ENCODE results near the gene ERAL1.

DNA sequence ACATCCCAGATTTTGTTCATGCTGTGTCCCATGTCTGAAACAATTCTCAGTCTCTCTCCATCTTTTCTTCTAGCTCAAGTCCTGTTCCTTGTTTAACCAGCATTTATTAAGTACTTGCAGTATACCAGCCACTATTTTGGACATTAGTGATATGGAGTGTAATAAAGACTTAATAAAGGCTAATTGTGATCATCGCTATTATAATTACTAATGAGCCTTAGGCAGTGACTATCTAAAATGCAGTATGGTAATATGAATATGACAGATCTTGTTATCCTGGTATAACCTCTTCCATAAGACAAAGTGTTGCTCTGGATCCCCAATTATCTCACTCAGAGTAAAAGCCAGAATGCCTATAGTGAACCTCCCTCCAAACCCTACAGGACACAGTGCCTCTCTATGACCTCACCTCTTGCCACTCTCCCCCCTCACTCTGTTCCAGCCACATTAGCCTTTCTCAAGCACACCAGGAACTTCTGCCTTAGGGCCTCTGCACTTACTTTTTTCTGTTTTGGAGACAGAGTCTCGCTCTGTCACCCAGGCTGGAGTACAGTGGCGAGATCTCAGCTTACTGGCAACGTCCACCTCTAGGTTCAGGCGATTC, 44.5 kb downstream of the ERAL1 start:
- TF ChIP-seq, protein P1, sequence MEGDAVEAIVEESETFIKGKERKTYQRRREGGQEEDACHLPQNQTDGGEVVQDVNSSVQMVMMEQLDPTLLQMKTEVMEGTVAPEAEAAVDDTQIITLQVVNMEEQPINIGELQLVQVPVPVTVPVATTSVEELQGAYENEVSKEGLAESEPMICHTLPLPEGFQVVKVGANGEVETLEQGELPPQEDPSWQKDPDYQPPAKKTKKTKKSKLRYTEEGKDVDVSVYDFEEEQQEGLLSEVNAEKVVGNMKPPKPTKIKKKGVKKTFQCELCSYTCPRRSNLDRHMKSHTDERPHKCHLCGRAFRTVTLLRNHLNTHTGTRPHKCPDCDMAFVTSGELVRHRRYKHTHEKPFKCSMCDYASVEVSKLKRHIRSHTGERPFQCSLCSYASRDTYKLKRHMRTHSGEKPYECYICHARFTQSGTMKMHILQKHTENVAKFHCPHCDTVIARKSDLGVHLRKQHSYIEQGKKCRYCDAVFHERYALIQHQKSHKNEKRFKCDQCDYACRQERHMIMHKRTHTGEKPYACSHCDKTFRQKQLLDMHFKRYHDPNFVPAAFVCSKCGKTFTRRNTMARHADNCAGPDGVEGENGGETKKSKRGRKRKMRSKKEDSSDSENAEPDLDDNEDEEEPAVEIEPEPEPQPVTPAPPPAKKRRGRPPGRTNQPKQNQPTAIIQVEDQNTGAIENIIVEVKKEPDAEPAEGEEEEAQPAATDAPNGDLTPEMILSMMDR (IDR thresholded peaks at IDR 0.05), result no peak
- no peak for TF ChIP-seq POLR2A (IDR thresholded peaks at IDR 0.05)

All from lower leg skin (tissue), 3 donors.